ENCODE measurements around the gene FAM89B. TPM values are rescaled to one million over a fixed set of nuclear protein-coding genes. Genes with fewer than 3 reads are reported as not detected.
A peak's percentile ranks its signal among the peaks of the same experiment; 100 is the strongest.

Gene FAM89B
- total RNA-seq, 1 donor, result 31.5 TPM

DNA sequence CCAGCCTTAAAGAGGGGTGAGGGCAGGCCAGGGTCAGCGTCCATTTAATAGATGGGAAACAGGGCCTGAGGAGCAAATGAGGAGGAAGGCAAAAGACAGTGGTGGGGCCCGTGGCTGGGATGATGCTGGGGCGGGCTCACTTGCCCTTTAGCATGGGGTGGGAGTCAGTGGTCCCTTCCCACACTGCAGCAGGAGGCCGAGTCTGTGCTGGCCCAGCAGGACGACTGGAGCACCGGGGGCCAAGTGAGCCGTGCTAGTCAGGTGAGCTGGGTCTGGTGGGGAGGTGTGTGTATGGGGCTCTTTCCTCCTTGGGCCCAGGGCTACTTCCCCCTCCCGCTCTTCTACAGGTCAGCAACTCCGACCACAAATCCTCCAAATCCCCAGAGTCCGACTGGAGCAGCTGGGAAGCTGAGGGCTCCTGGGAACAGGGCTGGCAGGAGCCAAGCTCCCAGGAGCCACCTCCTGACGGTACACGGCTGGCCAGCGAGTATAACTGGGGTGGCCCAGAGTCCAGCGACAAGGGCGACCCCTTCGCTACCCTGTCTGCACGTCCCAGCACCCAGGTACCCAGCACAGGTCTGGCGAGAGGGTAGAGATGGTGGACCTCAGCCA, 34.6 kb upstream of the FAM89B start:
- DNase-seq (ENCODE audit: insufficient read length, low spot score, missing footprints), result peak; percentile 93
- peaks cover 67% of the 10 kb centered on the region for H3K36me3 ChIP-seq (ENCODE audit: insufficient read depth, low read length)

DNA sequence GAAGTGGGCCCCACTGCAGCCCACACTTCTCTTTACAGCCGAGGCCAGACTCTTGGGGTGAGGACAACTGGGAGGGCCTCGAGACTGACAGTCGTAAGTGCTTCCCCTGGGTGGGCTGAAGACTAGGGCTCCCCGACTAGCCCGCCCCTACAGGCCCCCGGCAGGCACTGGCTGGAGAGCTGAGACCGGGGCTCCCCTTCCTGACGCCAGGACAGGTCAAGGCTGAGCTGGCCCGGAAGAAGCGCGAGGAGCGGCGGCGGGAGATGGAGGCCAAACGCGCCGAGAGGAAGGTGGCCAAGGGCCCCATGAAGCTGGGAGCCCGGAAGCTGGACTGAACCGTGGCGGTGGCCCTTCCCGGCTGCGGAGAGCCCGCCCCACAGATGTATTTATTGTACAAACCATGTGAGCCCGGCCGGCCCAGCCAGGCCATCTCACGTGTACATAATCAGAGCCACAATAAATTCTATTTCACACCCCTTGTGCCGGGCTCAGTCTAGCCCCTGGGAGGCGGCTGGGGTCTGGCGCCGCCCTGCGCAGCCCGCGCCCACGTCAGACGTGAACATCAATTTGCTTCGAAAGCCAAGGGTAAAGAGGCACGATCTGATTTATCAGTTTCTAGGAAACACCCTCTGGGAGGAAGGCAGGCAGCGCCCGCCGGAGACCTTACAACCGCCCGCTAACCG, 34.0 kb upstream of the FAM89B start:
- H3K4me3 ChIP-seq (ENCODE audit: insufficient read depth, low read length), result no peak overlapping the region
- H3K4me2 ChIP-seq (ENCODE audit: insufficient read depth, low read length), result no peak overlapping the region
- H3K27ac ChIP-seq (ENCODE audit: low read depth, low read length), result no peak overlapping the region
- DNase-seq (ENCODE audit: insufficient read length, low spot score, missing footprints), result peak; percentile 90
- H2AFZ ChIP-seq (ENCODE audit: low read length), result no peak overlapping the region
- peaks cover 29% of the 10 kb centered on the region for H4K20me1 ChIP-seq (ENCODE audit: insufficient read depth, low read length)
- no peaks in the 10 kb centered on the region for H3K27me3 ChIP-seq (ENCODE audit: insufficient read depth, low read length)
- TF ChIP-seq, protein P1, sequence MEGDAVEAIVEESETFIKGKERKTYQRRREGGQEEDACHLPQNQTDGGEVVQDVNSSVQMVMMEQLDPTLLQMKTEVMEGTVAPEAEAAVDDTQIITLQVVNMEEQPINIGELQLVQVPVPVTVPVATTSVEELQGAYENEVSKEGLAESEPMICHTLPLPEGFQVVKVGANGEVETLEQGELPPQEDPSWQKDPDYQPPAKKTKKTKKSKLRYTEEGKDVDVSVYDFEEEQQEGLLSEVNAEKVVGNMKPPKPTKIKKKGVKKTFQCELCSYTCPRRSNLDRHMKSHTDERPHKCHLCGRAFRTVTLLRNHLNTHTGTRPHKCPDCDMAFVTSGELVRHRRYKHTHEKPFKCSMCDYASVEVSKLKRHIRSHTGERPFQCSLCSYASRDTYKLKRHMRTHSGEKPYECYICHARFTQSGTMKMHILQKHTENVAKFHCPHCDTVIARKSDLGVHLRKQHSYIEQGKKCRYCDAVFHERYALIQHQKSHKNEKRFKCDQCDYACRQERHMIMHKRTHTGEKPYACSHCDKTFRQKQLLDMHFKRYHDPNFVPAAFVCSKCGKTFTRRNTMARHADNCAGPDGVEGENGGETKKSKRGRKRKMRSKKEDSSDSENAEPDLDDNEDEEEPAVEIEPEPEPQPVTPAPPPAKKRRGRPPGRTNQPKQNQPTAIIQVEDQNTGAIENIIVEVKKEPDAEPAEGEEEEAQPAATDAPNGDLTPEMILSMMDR (IDR thresholded peaks at IDR 0.05; ENCODE audit: extremely low read depth, low read depth, low read length), result no peak
- H3K79me2 ChIP-seq (ENCODE audit: insufficient read depth, low read length), result no peaks in the 10 kb centered on the region
- peaks cover 9% of the 10 kb centered on the region for H3K4me1 ChIP-seq (ENCODE audit: insufficient read depth, low read length)
- H3K9me3 ChIP-seq (ENCODE audit: low read depth, low read length), result no peaks in the 10 kb centered on the region
- peaks cover 63% of the 10 kb centered on the region for H3K36me3 ChIP-seq (ENCODE audit: insufficient read depth, low read length)

More for the DNA sequence above, 34.6 kb upstream of the FAM89B start:
- H3K27ac ChIP-seq (ENCODE audit: low read depth, low read length), result no peak overlapping the region
- TF ChIP-seq, protein P1 (IDR thresholded peaks at IDR 0.05; ENCODE audit: extremely low read depth, low read depth, low read length), result no peak
- peaks cover 9% of the 10 kb centered on the region for H3K4me1 ChIP-seq (ENCODE audit: insufficient read depth, low read length)
- H4K20me1 ChIP-seq (ENCODE audit: insufficient read depth, low read length), result peaks cover 34% of the 10 kb centered on the region
- H2AFZ ChIP-seq (ENCODE audit: low read length), result no peak overlapping the region
- H3K79me2 ChIP-seq (ENCODE audit: insufficient read depth, low read length), result peaks cover 2% of the 10 kb centered on the region
- no peaks in the 10 kb centered on the region for H3K9me3 ChIP-seq (ENCODE audit: low read depth, low read length)
- H3K4me3 ChIP-seq (ENCODE audit: insufficient read depth, low read length), result no peak overlapping the region
- H3K4me2 ChIP-seq (ENCODE audit: insufficient read depth, low read length), result no peak overlapping the region
- no peaks in the 10 kb centered on the region for H3K27me3 ChIP-seq (ENCODE audit: insufficient read depth, low read length)

DNA sequence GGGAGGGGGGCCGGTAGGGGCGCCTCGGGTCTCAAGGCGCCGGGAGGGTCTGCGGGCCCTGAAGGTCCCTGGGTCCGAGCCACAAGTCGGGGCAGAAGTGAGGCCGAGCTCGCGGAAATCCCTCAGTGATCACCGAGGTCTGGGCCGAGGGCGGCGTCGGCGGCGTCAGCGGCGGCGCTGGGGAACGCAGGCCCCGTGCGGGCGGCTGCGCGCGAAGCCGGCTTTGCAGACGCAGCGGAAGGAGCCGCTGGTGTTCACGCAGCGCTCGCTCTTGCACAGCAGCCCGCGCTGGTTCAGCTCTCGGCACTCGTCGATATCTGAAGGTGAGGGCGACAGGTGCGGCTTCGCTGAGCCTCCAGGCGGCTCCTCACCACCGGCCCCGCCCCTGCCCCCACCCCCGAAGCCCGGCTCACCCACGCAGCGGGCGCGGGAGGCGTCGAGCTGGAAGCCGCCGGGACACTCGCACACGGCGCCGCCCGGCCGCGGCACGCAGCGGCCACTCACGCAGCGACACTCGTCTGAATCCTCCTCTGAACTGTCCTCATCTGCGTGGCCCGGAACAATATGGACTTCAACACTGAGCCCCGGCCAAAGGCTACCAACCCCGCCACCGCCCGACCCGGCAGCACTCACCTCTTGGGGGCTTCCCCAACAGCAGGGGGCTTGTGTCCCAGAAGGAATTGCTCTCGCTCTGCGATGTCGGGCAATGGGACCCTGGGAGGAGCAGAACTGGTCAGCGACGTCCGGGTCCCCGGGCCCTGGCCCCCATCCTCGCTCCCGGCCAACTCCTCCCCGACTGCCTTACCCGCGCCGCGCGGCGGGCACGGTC, 33.2 kb upstream of the FAM89B start:
- no peaks in the 10 kb centered on the region for H3K9me3 ChIP-seq (ENCODE audit: low read depth, low read length)
- TF ChIP-seq, protein P1 (IDR thresholded peaks at IDR 0.05; ENCODE audit: extremely low read depth, low read depth, low read length), result no peak
- DNase-seq (ENCODE audit: insufficient read length, low spot score, missing footprints), result peak; percentile 90
- peaks cover 28% of the 10 kb centered on the region for H4K20me1 ChIP-seq (ENCODE audit: insufficient read depth, low read length)
- H3K79me2 ChIP-seq (ENCODE audit: insufficient read depth, low read length), result no peaks in the 10 kb centered on the region
- no peak overlapping the region for H3K27ac ChIP-seq (ENCODE audit: low read depth, low read length)
- H3K27me3 ChIP-seq (ENCODE audit: insufficient read depth, low read length), result no peaks in the 10 kb centered on the region
- H3K4me1 ChIP-seq (ENCODE audit: insufficient read depth, low read length), result peaks cover 9% of the 10 kb centered on the region
- H3K4me3 ChIP-seq (ENCODE audit: insufficient read depth, low read length), result no peak overlapping the region
- peaks cover 65% of the 10 kb centered on the region for H3K36me3 ChIP-seq (ENCODE audit: insufficient read depth, low read length)
- H2AFZ ChIP-seq (ENCODE audit: low read length), result no peak overlapping the region
- H3K4me2 ChIP-seq (ENCODE audit: insufficient read depth, low read length), result no peak overlapping the region
